ENCODE results near the gene PFKFB4.

Gene PFKFB4

DNA sequence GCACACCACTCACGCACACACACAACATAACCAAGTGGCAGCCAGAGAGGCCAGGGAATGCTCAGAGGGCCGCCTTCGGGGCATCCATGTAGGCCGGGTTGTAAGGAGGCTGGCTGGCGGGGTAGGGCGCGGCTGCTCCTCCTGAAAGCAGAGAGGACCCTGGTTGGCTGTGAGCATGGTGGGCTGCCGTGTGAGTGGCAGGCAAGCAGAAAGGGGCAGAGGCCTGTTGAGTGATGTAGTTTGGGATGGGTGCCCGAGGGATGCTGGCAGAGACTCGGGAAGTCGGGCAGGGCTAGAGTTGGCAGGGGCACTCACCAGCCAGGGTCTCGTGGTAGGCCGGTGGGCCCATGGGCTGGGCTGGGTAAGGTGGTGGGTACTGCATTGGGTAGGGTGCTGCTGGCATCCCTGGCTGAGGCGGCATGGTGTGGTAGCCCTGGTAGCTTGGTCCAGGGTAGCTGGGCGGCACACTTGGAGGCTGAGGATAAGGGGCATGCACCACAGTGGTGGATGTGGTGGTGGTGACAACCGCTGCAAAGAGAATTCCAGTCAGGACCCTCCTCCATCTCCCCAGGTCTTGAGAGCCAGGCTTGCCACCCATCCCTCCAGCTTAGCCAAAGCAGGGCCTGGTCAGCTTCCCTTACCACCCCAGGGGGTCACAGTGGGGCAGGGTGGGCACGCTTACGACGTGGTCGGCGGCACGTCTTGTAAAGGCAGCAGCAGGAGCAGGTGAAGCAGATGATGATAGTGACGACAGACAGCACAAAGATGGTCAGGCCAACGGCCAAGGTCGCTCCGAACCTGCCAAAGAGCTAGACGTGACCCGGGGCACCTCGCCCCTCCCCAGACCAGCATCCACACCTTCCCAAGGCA, 87.3 kb downstream of the PFKFB4 start:
- Histone ChIP-seq H3K27ac (ENCODE audit: low read depth, low read length, poor library complexity, severe bottlenecking) (peak overlapping the region; percentile 75), H2AFZ (ENCODE audit: low read length) (no peak overlapping the region)

DNA sequence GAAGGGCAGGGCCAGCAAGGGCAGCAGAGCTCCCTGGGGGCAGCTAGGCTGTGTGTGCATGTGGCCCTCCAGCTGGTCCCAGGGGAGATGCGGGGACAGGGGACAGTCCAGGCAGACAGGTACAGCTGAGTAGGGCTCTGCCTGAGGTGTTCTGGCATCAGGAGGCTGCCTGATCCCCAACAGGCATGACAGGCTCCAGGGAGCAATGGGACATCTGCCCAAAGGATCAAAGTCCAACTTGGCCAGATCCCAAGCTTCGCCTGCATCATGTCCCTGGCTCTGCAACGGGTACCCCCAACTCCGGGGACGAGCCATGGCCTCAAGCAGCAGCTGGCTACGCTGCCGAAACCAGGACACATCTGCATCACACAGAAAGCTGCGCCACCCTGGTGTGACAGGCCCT, 88.3 kb downstream of the PFKFB4 start:
- peak overlapping the region; percentile 8; the same call in 1 of the 2 replicates for H3K9ac ChIP-seq (ENCODE audit: low read length)

More for the DNA sequence above, 87.3 kb downstream of the PFKFB4 start:
- Histone ChIP-seq H3K4me2 (ENCODE audit: low read length) (peak overlapping the region; percentile 82), H3K9ac (ENCODE audit: low read length) (peak overlapping the region; percentile 48; the same call in 1 of the 2 replicates), H3K79me2 (ENCODE audit: insufficient read depth, low read length) (no peaks in the 10 kb centered on the region), H3K9me3 (ENCODE audit: low read length) (no peaks in the 10 kb centered on the region), H3K27me3 (ENCODE audit: insufficient read depth, low read length) (no peaks in the 10 kb centered on the region), H3K4me1 (ENCODE audit: insufficient read depth, low read length, severe bottlenecking) (peaks cover 75% of the 10 kb centered on the region), H3K9me2 (ENCODE audit: low read depth, low read length) (no peaks in the 10 kb centered on the region), H3F3A (ENCODE audit: insufficient read depth, low read length) (no peaks in the 10 kb centered on the region), H4K20me1 (ENCODE audit: insufficient read depth, low read length) (no peaks in the 10 kb centered on the region), H3K4me3 (ENCODE audit: low read depth, low read length, poor library complexity, severe bottlenecking) (peak overlapping the region; percentile 35), H3K36me3 (ENCODE audit: insufficient read depth, low read length) (peaks cover 34% of the 10 kb centered on the region; the same call in 1 of the 2 replicates)
- TF ChIP-seq, protein P1, sequence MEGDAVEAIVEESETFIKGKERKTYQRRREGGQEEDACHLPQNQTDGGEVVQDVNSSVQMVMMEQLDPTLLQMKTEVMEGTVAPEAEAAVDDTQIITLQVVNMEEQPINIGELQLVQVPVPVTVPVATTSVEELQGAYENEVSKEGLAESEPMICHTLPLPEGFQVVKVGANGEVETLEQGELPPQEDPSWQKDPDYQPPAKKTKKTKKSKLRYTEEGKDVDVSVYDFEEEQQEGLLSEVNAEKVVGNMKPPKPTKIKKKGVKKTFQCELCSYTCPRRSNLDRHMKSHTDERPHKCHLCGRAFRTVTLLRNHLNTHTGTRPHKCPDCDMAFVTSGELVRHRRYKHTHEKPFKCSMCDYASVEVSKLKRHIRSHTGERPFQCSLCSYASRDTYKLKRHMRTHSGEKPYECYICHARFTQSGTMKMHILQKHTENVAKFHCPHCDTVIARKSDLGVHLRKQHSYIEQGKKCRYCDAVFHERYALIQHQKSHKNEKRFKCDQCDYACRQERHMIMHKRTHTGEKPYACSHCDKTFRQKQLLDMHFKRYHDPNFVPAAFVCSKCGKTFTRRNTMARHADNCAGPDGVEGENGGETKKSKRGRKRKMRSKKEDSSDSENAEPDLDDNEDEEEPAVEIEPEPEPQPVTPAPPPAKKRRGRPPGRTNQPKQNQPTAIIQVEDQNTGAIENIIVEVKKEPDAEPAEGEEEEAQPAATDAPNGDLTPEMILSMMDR (IDR thresholded peaks at IDR 0.05; ENCODE audit: low read length) = no peak
- no peak for TF ChIP-seq EZH2 (IDR thresholded peaks at IDR 0.05; ENCODE audit: borderline replicate concordance, low read length)

More for the DNA sequence above, 88.3 kb downstream of the PFKFB4 start:
- TF ChIP-seq EZH2 (IDR thresholded peaks at IDR 0.05; ENCODE audit: borderline replicate concordance, low read length) = no peak
- TF ChIP-seq, protein P1 (IDR thresholded peaks at IDR 0.05; ENCODE audit: low read length) = no peak
- Histone ChIP-seq H2AFZ (ENCODE audit: low read length) (no peak overlapping the region), H3K9me3 (ENCODE audit: low read length) (no peaks in the 10 kb centered on the region), H4K20me1 (ENCODE audit: insufficient read depth, low read length) (no peaks in the 10 kb centered on the region), H3K27ac (ENCODE audit: low read depth, low read length, poor library complexity, severe bottlenecking) (peak overlapping the region; percentile 75), H3K27me3 (ENCODE audit: insufficient read depth, low read length) (no peaks in the 10 kb centered on the region), H3K4me2 (ENCODE audit: low read length) (peak overlapping the region; percentile 82; the same call in 1 of the 2 replicates), H3F3A (ENCODE audit: insufficient read depth, low read length) (no peaks in the 10 kb centered on the region), H3K9me2 (ENCODE audit: low read depth, low read length) (no peaks in the 10 kb centered on the region), H3K4me3 (ENCODE audit: low read depth, low read length, poor library complexity, severe bottlenecking) (peak overlapping the region; percentile 68), H3K36me3 (ENCODE audit: insufficient read depth, low read length) (peaks cover 34% of the 10 kb centered on the region; the same call in 1 of the 2 replicates), H3K4me1 (ENCODE audit: insufficient read depth, low read length, severe bottlenecking) (peaks cover 71% of the 10 kb centered on the region), H3K79me2 (ENCODE audit: insufficient read depth, low read length) (no peaks in the 10 kb centered on the region)

All from OCI-LY1 (cell line).